Astrocyte (in vitro differentiated cells and primary cell): Measurements from ENCODE around the gene CIITA. TPM values are rescaled to one million over a fixed set of nuclear protein-coding genes. Genes with fewer than 3 reads are reported as not detected.

Experiments used
- DNase-seq: peaks from one replicate; pipeline ENCODE4 v3.0.0-alpha.2; 2010; ENCODE audit warnings: low read depth
- FAIRE-seq: peaks from 2 replicates; lab custom pipeline; 2011; peaks lifted over from hg19 to GRCh38; lab: Jason Lieb, UNC
- H2AFZ ChIP-seq: 2 replicates; pipeline ENCODE4 v1.6.0; 2012; ENCODE audit warnings: low read depth, low read length, inconsistent platforms
- H3K27ac ChIP-seq: 2 replicates; pipeline ENCODE4 v1.5.1; 2011; ENCODE audit warnings: low read depth, low read length, inconsistent platforms
- H3K27me3 ChIP-seq: 2 replicates; pipeline ENCODE4 v1.6.0; 2011; ENCODE audit warnings: low read length, inconsistent platforms; ENCODE audit not compliant: insufficient read depth
- H3K36me3 ChIP-seq: 2 replicates; pipeline ENCODE4 v1.5.1; 2011; ENCODE audit warnings: low read length, inconsistent platforms; ENCODE audit not compliant: insufficient read depth
- H3K4me1 ChIP-seq: 2 replicates; pipeline ENCODE4 v1.5.1; 2011; ENCODE audit warnings: low read length, inconsistent platforms; ENCODE audit not compliant: insufficient read depth
- H3K4me2 ChIP-seq: 2 replicates; pipeline ENCODE4 v1.6.0; 2012; ENCODE audit warnings: low read length, inconsistent platforms
- H3K4me3 ChIP-seq: 2 replicates; pipeline ENCODE4 v1.5.1; 2011; ENCODE audit warnings: low read depth, mild to moderate bottlenecking, low read length, inconsistent platforms; ENCODE audit not compliant: insufficient read depth
- H3K79me2 ChIP-seq: 2 replicates; pipeline ENCODE4 v1.6.0; 2012; ENCODE audit warnings: mild to moderate bottlenecking, low read length, inconsistent platforms; ENCODE audit not compliant: insufficient read depth
- H3K9ac ChIP-seq: 2 replicates; pipeline ENCODE4 v1.6.0; 2012; ENCODE audit warnings: mild to moderate bottlenecking, low read length, inconsistent platforms
- H3K9me3 ChIP-seq: 2 replicates; pipeline ENCODE4 v1.5.1; 2012; ENCODE audit warnings: low read depth, mild to moderate bottlenecking, low read length, inconsistent platforms; ENCODE audit not compliant: insufficient read depth
- H4K20me1 ChIP-seq: 2 replicates; pipeline ENCODE4 v1.6.0; 2012; ENCODE audit warnings: low read length, inconsistent platforms; ENCODE audit not compliant: insufficient read depth
- H3K27ac Mint-ChIP-seq: one replicate; pipeline ENCODE4 v1.8.0; 2021; ENCODE audit warnings: mild to moderate bottlenecking, mixed read lengths; ENCODE audit not compliant: unreplicated experiment
- H3K27me3 Mint-ChIP-seq: one replicate; pipeline ENCODE4 v1.8.0; 2021; ENCODE audit warnings: low read depth, mixed read lengths; ENCODE audit not compliant: unreplicated experiment
- H3K36me3 Mint-ChIP-seq: one replicate; pipeline ENCODE4 v1.8.0; 2021; ENCODE audit warnings: low read depth, mixed read lengths; ENCODE audit not compliant: unreplicated experiment
- H3K4me1 Mint-ChIP-seq: one replicate; pipeline ENCODE4 v1.8.0; 2021; ENCODE audit warnings: low read depth, mixed read lengths; ENCODE audit not compliant: unreplicated experiment
- H3K4me3 Mint-ChIP-seq: one replicate; pipeline ENCODE4 v1.8.0; 2021; ENCODE audit warnings: mild to moderate bottlenecking, moderate library complexity, mixed read lengths; ENCODE audit not compliant: unreplicated experiment
- H3K9me3 Mint-ChIP-seq: one replicate; pipeline ENCODE4 v1.8.0; 2021; ENCODE audit warnings: mild to moderate bottlenecking, mixed read lengths; ENCODE audit not compliant: unreplicated experiment
- EZH2 ChIP-seq: IDR thresholded peaks from 2 replicates; pipeline ENCODE4 v1.6.1; 2012; ENCODE audit warnings: mild to moderate bottlenecking, low read length, inconsistent platforms; ENCODE audit not compliant: insufficient read depth
- total RNA-seq: library from RNA; stranded (reverse); gene quantifications from 2 replicates; pipeline ENCODE4 v1.2.1, GENCODE V29; 2021
- TF ChIP-seq, protein P1 (sequence below): IDR thresholded peaks from 2 replicates; pipeline ENCODE4 v1.5.1; 2011; ENCODE audit warnings: low read depth, mild to moderate bottlenecking, inconsistent platforms, low read length, moderate library complexity; ENCODE audit not compliant: insufficient read depth

CIITA gene
- total RNA-seq, 1 donor from 2014 or later: not detected

DNA sequence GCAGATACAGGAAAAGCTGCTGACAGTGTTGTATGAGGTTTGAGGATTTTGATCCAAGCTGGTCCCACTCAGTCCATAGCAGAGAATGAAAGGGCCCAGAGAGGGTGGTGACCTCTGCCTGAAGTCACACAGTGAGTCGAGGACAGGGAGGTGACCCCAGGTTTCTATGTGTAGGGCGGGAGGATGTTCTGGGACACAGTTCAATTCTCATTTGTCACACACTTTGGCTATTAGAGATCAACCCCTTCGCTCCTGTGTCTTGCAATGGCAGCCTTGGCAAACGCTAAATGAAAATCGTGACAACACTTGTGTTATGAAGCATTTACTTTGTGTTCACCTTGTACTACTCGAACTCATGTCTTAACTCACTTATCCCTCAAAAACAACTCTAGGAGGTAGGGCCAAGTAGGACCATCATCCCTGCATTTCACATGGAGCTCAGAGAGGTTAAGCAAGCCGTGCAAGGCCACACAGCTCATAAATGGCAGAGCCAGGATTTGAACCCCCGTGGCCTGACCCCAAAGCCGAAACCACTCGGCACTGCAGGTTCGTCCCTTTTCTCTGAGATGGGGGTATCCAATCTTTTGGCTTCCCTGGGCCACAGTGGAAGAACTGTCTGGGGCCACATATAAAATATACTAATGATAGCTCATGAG lies 55.1 kb downstream of the CIITA start:
- Mint-ChIP-seq H3K4me3 (no peak overlapping the region), H3K4me1 (peaks cover 11% of the 10 kb centered on the region), H3K27ac (no peak overlapping the region), H3K9me3 (no peaks in the 10 kb centered on the region), H3K36me3 (peaks cover 23% of the 10 kb centered on the region), H3K27me3 (no peaks in the 10 kb centered on the region)
- DNase-seq: no peak
- Histone ChIP-seq H3K27me3 (no peaks in the 10 kb centered on the region), H3K27ac (no peak overlapping the region), H2AFZ (no peak overlapping the region), H4K20me1 (peaks cover 78% of the 10 kb centered on the region), H3K9ac (no peak overlapping the region), H3K4me2 (no peak overlapping the region), H3K36me3 (peaks cover 9% of the 10 kb centered on the region), H3K4me1 (peaks cover 3% of the 10 kb centered on the region), H3K79me2 (peaks cover 46% of the 10 kb centered on the region), H3K4me3 (no peak overlapping the region), H3K9me3 (no peaks in the 10 kb centered on the region)
- no peak for FAIRE-seq
- TF ChIP-seq, protein P1, sequence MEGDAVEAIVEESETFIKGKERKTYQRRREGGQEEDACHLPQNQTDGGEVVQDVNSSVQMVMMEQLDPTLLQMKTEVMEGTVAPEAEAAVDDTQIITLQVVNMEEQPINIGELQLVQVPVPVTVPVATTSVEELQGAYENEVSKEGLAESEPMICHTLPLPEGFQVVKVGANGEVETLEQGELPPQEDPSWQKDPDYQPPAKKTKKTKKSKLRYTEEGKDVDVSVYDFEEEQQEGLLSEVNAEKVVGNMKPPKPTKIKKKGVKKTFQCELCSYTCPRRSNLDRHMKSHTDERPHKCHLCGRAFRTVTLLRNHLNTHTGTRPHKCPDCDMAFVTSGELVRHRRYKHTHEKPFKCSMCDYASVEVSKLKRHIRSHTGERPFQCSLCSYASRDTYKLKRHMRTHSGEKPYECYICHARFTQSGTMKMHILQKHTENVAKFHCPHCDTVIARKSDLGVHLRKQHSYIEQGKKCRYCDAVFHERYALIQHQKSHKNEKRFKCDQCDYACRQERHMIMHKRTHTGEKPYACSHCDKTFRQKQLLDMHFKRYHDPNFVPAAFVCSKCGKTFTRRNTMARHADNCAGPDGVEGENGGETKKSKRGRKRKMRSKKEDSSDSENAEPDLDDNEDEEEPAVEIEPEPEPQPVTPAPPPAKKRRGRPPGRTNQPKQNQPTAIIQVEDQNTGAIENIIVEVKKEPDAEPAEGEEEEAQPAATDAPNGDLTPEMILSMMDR: no peak
- TF ChIP-seq EZH2: no peak

DNA sequence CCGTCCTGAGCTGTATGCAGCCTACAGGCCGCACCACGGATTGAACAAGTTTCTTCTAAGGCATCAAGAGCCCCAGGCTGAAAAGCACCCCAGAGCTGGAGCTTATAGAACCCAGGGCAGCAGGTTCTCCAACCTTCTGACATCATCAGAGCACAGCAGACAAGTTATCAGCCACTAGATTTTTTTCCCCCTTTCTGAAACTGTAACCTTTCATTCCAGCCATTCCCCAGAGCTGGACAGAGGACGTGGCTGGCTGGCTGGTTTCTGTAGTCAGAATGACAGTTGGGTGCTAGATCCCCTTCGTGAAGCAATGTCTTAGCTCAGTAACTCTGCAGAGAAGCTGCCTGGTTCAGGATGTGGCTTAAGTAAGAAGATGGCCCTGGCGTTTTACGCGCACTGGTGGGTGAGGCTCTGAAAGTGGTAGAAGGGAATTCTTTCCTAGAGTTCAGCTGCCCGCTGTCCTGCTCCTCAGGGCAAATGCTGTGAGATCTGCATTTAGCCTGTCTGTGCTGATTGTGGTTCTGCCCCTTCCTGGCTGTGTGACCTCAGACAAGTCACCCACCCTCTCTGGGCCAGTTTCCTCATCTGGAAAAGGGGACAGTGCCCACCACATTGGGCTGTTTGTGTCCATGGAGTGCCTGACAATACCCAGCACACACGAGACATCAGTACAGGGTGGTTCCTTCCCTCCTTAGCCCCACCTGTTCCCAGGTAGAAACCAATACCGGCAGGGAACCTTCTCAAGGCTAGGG lies 56.1 kb downstream of the CIITA start:
- no peak overlapping the region for H2AFZ ChIP-seq
- peaks cover 88% of the 10 kb centered on the region for H4K20me1 ChIP-seq
- Mint-ChIP-seq H3K9me3 (no peaks in the 10 kb centered on the region), H3K4me3 (no peak overlapping the region), H3K36me3 (peaks cover 20% of the 10 kb centered on the region), H3K4me1 (peaks cover 19% of the 10 kb centered on the region), H3K27me3 (no peaks in the 10 kb centered on the region), H3K27ac (no peak overlapping the region)
- no peak overlapping the region for H3K4me2 ChIP-seq
- DNase-seq (no peak), FAIRE-seq (no peak)
- peaks cover 2% of the 10 kb centered on the region for H3K36me3 ChIP-seq
- no peak overlapping the region for H3K27ac ChIP-seq
- no peaks in the 10 kb centered on the region for H3K27me3 ChIP-seq
- H3K9ac ChIP-seq: no peak overlapping the region
- peaks cover 4% of the 10 kb centered on the region for H3K4me1 ChIP-seq
- no peak overlapping the region for H3K4me3 ChIP-seq
- peaks cover 57% of the 10 kb centered on the region for H3K79me2 ChIP-seq
- TF ChIP-seq, protein P1: no peak
- TF ChIP-seq EZH2: no peak
- H3K9me3 ChIP-seq: no peaks in the 10 kb centered on the region
